GM18505 (cell line): Measurements from ENCODE around the gene HHLA2.
"Not testable (repeated sequence)": the region's sequence is repeated elsewhere in the genome, so short reads cannot be mapped to it uniquely, and the experiment has no call there.

Experiments
- ATAC-seq: cut with Tn5 transposase; IDR thresholded peaks from one replicate; pipeline ENCODE4 v1.9.1; 2021; ENCODE audit not compliant: unreplicated experiment
- POLR2A ChIP-seq: IDR thresholded peaks from 4 replicates; pipeline ENCODE4 v1.6.1; 2011; ENCODE audit warnings: borderline replicate concordance; ENCODE audit not compliant: insufficient read depth, insufficient read length; ENCODE audit errors: extremely low read depth

The HHLA2 gene, protein sequence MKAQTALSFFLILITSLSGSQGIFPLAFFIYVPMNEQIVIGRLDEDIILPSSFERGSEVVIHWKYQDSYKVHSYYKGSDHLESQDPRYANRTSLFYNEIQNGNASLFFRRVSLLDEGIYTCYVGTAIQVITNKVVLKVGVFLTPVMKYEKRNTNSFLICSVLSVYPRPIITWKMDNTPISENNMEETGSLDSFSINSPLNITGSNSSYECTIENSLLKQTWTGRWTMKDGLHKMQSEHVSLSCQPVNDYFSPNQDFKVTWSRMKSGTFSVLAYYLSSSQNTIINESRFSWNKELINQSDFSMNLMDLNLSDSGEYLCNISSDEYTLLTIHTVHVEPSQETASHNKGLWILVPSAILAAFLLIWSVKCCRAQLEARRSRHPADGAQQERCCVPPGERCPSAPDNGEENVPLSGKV

DNA sequence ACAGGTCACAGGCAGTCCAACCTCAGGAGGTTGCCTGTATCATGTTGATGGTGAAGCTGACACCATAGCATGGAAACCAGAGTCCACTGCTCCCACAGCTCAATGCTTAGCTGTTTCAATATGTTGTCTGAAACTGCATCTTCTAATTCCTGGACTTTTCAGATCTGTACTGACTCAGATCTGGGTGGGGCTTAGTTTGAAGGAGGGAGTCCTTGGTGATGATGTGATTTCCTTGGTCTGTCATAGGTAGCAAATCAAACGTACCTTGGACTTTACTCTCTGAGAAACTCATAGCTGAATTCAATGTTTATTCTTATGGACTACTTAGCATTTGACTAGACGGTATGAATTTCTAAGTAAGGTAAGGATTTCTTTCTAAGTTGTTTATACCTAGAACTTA, at the start of gene HHLA2:
Gene HHLA2, plus strand, starts transcription at position 310 of the 400 bp plus-strand sequence. CDS start 55,266 bp downstream, outside the sequence.
- no peak for TF ChIP-seq POLR2A
- ATAC-seq, result peak; percentile 49

DNA sequence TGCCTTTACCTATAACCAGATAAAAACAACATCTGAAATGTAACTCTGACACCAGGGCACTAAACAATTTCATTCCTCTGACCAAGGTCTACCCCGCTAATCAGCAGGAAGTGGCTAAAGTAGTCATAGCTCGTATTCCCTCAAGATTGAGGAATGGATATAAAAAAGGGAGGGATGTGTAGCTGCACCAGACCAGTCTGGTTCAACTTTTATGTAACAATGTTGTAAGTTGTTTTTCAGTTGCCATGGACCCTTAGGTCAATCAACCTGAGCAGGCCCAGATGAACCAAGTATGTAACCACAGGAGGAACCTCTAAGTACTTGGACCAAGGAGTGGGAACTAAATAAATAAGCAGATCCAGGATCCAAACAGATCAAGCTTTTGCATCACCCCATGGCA, 45.7 kb upstream of the HHLA2 start:
- ATAC-seq, result no peak

DNA sequence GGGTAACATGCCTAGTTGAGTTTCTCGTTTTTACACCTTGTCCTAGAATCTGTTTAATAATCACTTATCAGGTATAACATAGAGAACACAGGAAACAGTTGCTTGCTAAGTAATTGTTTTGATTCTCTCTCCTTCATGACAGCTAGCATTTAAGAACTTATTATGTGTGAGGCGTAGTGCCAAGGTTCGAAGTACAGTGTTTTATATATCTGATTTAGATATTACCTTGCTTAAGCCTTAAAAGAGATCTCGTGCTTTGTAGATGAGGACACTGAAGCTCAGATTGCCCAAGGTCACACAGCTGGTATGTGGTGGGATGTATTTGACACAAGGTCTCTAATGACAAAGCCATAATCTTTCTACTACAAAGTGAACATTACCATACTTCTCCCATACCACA, 45.1 kb upstream of the HHLA2 start:
- no peak for ATAC-seq
- no peak for TF ChIP-seq POLR2A

More for the DNA sequence above, 45.7 kb upstream of the HHLA2 start:
- TF ChIP-seq POLR2A, result no peak

GRCh38 chr3:108251844-108252243, 44.5 kb upstream of the HHLA2 start:
- TF ChIP-seq POLR2A, result no peak
- ATAC-seq, result no peak

DNA sequence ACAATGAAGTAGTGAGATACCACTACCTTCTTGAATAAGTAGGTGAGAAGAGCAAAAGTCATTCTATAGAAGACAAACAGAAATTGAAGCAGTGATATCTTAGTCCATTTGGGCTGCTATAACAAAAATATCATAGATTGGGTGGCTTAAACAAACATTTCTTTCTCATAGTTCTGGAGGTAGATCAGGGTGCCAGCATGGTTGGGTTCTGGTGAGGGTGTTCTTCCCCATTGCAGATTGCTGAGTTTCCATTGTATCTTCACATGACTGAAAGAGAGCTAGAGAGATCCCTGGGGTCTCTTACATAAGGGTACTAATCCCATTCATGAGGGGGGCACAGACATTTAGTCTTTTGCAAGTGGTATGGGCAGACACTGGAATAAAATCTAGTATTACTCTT, 41.2 kb upstream of the HHLA2 start:
- TF ChIP-seq POLR2A, result no peak
- no peak for ATAC-seq

- not testable (repeated sequence) for ATAC-seq
These were observed 31.6 kb upstream of the HHLA2 start for GRCh38 chr3:108264534-108265298.

GRCh38 chr3:108268235-108268634, 28.1 kb upstream of the HHLA2 start:
- ATAC-seq, result not testable (repeated sequence)

GRCh38 chr3:108271626-108272025, 24.7 kb upstream of the HHLA2 start:
- TF ChIP-seq POLR2A, result no peak
- no peak for ATAC-seq

DNA sequence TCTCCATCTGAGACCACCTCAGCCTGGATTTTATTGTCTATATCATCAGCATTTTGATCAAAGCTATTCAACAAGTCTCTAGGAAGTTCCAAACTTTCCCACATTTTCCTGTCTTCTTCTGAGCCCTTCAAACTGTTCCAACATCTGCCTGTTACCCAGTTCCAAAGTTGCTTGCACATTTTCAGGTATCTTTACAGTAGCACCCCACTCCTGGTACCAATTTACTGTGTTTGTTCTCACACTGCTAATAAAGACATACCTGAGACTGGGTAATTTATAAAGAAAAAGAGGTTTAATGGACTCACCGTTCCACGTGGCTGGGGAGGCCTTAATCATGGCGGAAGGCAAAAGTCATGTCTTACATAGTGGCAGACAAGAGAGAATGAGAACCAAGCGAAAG, 17.3 kb upstream of the HHLA2 start:
- not testable (repeated sequence) for ATAC-seq

DNA sequence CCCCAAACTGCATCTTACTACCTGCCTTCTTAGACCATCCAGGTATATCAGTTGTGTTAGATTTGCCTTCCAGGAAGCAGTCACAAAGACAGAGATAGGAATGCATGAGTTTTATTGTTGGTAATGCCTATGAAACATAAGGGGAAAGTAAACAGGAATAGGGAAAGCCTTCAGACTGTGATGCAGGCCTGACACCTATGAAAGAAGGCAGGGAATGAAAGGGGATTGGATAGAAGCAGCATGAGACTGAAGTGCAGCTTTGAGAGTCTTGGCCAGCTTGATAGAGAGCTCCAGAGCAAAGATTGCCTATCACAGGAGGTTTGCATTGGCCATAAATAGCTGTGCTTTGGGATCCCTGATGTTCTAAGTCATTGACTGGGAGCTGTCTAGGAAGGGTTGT, 15.9 kb upstream of the HHLA2 start:
- no peak for TF ChIP-seq POLR2A

GRCh38 chr3:108281670-108282069, 14.7 kb upstream of the HHLA2 start:
- no peak for TF ChIP-seq POLR2A
- ATAC-seq, result no peak

More for the DNA sequence above, 15.9 kb upstream of the HHLA2 start:
- no peak for ATAC-seq

- ATAC-seq, result no peak
- TF ChIP-seq POLR2A, result no peak
These were observed 13.3 kb upstream of the HHLA2 start for GRCh38 chr3:108283006-108283405.

GRCh38 chr3:108283989-108284388, 12.4 kb upstream of the HHLA2 start:
- TF ChIP-seq POLR2A, result no peak

GRCh38 chr3:108285176-108285575, 11.2 kb upstream of the HHLA2 start:
- no peak for TF ChIP-seq POLR2A
- ATAC-seq, result no peak

More at GRCh38 chr3:108283989-108284388, 12.4 kb upstream of the HHLA2 start:
- ATAC-seq, result no peak

GRCh38 chr3:108287146-108287545, 9.2 kb upstream of the HHLA2 start:
- TF ChIP-seq POLR2A, result no peak
- no peak for ATAC-seq

DNA sequence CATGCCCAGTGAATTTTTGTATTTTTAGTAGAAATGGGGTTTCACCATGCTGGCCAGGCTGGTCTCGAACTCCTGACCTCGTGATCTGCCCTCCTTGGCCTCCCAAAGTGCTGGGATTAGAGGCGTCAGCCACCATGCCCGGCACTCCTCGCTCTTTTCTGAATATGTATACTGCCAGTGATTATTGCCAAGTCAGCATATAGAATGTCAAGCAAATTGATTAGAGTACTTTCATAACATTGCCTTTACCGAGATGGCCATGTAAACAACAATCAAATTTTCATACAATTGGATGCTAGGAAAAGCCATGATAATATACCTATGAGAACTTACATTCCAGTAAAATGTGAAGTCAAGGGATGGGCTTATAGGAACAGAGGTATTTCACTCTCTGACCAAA, 8.2 kb upstream of the HHLA2 start:
- not testable (repeated sequence) for ATAC-seq
